SW 1271 (cell line): ENCODE measurements around the gene ROR2.

Experiments used
- DNase-seq, 2 experiments: peaks; one replicate each; lab custom pipeline; 2025; lab: John Stamatoyannopoulos, UW

Gene ROR2

GRCh38 chr9:91873637-91874051, 76.4 kb downstream of the ROR2 start:
- no peak for DNase-seq

GRCh38 chr9:91868732-91869391, 81.2 kb downstream of the ROR2 start:
- no peak for DNase-seq

- DNase-seq = no peak
Measured at GRCh38 chr9:91867740-91868139, 82.3 kb downstream of the ROR2 start.

GRCh38 chr9:91865041-91865440, 85.0 kb downstream of the ROR2 start:
- no peak for DNase-seq

- no peak for DNase-seq
Measured at GRCh38 chr9:91864380-91864779, 85.6 kb downstream of the ROR2 start.

- no peak for DNase-seq
Measured at GRCh38 chr9:91863469-91863868, 86.6 kb downstream of the ROR2 start.

GRCh38 chr9:91858213-91859030, 91.6 kb downstream of the ROR2 start:
- DNase-seq = no peak

- no peak for DNase-seq
Measured at GRCh38 chr9:91857291-91858212, 92.5 kb downstream of the ROR2 start.

- no peak for DNase-seq
Measured at GRCh38 chr9:91856419-91856818, 93.6 kb downstream of the ROR2 start.

GRCh38 chr9:91855196-91855595, 94.8 kb downstream of the ROR2 start:
- no peak for DNase-seq

GRCh38 chr9:91852801-91853347, 97.2 kb downstream of the ROR2 start:
- no peak for DNase-seq

- DNase-seq = no peak
Measured at GRCh38 chr9:91849694-91850093, 100.3 kb downstream of the ROR2 start.

GRCh38 chr9:91848146-91848545, 101.9 kb downstream of the ROR2 start:
- no peak for DNase-seq

GRCh38 chr9:91847581-91848091, 102.4 kb downstream of the ROR2 start:
- DNase-seq = no peak

GRCh38 chr9:91845879-91846278, 104.1 kb downstream of the ROR2 start:
- no peak for DNase-seq

GRCh38 chr9:91844701-91845291, 105.2 kb downstream of the ROR2 start:
- no peak for DNase-seq

- no peak for DNase-seq
Measured at GRCh38 chr9:91844190-91844589, 105.8 kb downstream of the ROR2 start.

GRCh38 chr9:91843623-91844148, 106.3 kb downstream of the ROR2 start:
- no peak for DNase-seq

GRCh38 chr9:91843093-91843492, 106.9 kb downstream of the ROR2 start:
- DNase-seq = no peak

GRCh38 chr9:91842358-91843049, 107.5 kb downstream of the ROR2 start:
- DNase-seq = no peak

GRCh38 chr9:91841591-91841990, 108.4 kb downstream of the ROR2 start:
- no peak for DNase-seq
